PC-9 (cell line): ENCODE measurements around the gene MTHFD1L. TPM values are rescaled to one million over a fixed set of nuclear protein-coding genes. Genes with fewer than 3 reads are reported as not detected.

Experiments used
- BruUV-seq: library from RNA; stranded (reverse); fragments of 400-500 nt; replicated peaks from 2 replicates; lab custom pipeline; 2021; lab: Mats Ljungman, UMichigan
- CTCF ChIA-PET: fragments of 300-600 bp; sonication (Branson Sonifier 250); formaldehyde crosslinking; loops from one replicate; lab custom pipeline; 2022; ENCODE audit warnings: antibody characterized with exemption; lab: Charles Lee
- POLR2A ChIA-PET: fragments of 300-600 bp; sonication (Branson Sonifier 250); formaldehyde crosslinking; loops from one replicate; lab custom pipeline; 2022; ENCODE audit warnings: antibody characterized with exemption; ENCODE audit not compliant: unreplicated experiment; lab: Charles Lee
- DNase-seq, 2 experiments: peaks; one replicate each; pipeline versions ENCODE4 v3.0.0 to v3.0.0-alpha.2; 2015 to 2022; ENCODE audit warnings: mixed read lengths in 1 of 2
- H2AFZ ChIP-seq: fragments of 200-600 bp; sonication (generic); 2 replicates; pipeline ENCODE4 v1.8.1; 2017; ENCODE audit warnings: antibody characterized with exemption
- H3F3A ChIP-seq: fragments of 200-600 bp; sonication (generic); 2 replicates; pipeline ENCODE4 v1.8.1; 2017; ENCODE audit warnings: antibody characterized with exemption, mild to moderate bottlenecking, low read depth; ENCODE audit not compliant: insufficient read depth
- H3K27ac ChIP-seq: fragments of 200-600 bp; sonication (generic); 2 replicates; pipeline ENCODE4 v1.6.1; 2016; ENCODE audit warnings: mixed run types
- H3K27me3 ChIP-seq: fragments of 200-600 bp; sonication (generic); 2 replicates; pipeline ENCODE4 v1.6.1; 2016; ENCODE audit warnings: low read depth, mixed run types; ENCODE audit not compliant: insufficient read depth
- H3K36me3 ChIP-seq: fragments of 200-600 bp; sonication (generic); 2 replicates; pipeline ENCODE4 v1.6.1; 2016; ENCODE audit warnings: low read depth, mixed run types
- H3K4me1 ChIP-seq: fragments of 200-600 bp; sonication (generic); replicated peaks from 2 replicates; pipeline ENCODE4 v1.6.1; 2016; ENCODE audit warnings: mixed run types; ENCODE audit not compliant: insufficient read depth
- H3K4me2 ChIP-seq: fragments of 200-600 bp; sonication (generic); 2 replicates; pipeline ENCODE4 v1.6.1; 2017; ENCODE audit warnings: mixed run types
- H3K4me3 ChIP-seq: fragments of 200-600 bp; sonication (generic); 2 replicates; pipeline ENCODE4 v1.6.1; 2016; ENCODE audit warnings: mixed run types
- H3K79me2 ChIP-seq: fragments of 200-600 bp; sonication (generic); 2 replicates; pipeline ENCODE4 v1.6.1; 2017; ENCODE audit warnings: low read depth, mixed run types
- H3K9me2 ChIP-seq: fragments of 200-600 bp; sonication (generic); 2 replicates; pipeline ENCODE4 v1.8.1; 2017; ENCODE audit warnings: mild to moderate bottlenecking; ENCODE audit not compliant: insufficient read depth
- H3K9me3 ChIP-seq: fragments of 200-600 bp; sonication (generic); 2 replicates; pipeline ENCODE4 v1.8.1; 2016; ENCODE audit warnings: low read depth; ENCODE audit not compliant: insufficient read depth
- H4K20me1 ChIP-seq: fragments of 200-600 bp; sonication (generic); 2 replicates; pipeline ENCODE4 v1.8.1; 2017; ENCODE audit not compliant: insufficient read depth
- EZH2 ChIP-seq: fragments of 200-600 bp; sonication (generic); IDR thresholded peaks from 2 replicates; pipeline ENCODE4 v1.8.0; 2017; ENCODE audit warnings: antibody characterized with exemption, low read depth
- intact Hi-C: fragments of 100-400 bp; cut with micrococcal nuclease; formaldehyde crosslinking; loops from one replicate; pipeline ENCODE4 v1.10.0; 2022; ENCODE audit not compliant: unreplicated experiment
- total RNA-seq: library from RNA; stranded (reverse); gene quantifications from 2 replicates; pipeline ENCODE4 v1.2.3, GENCODE V29; 2021
- TF ChIP-seq, protein P1 (sequence below): fragments of 200-600 bp; sonication (generic); conservative IDR thresholded peaks from 2 replicates; pipeline ENCODE4 v1.6.1; 2017; ENCODE audit warnings: mixed run types, antibody characterized with exemption, mild to moderate bottlenecking, moderate library complexity

The MTHFD1L gene
- total RNA-seq, 1 experiment from 2014 or later, result 53.3 TPM

DNA sequence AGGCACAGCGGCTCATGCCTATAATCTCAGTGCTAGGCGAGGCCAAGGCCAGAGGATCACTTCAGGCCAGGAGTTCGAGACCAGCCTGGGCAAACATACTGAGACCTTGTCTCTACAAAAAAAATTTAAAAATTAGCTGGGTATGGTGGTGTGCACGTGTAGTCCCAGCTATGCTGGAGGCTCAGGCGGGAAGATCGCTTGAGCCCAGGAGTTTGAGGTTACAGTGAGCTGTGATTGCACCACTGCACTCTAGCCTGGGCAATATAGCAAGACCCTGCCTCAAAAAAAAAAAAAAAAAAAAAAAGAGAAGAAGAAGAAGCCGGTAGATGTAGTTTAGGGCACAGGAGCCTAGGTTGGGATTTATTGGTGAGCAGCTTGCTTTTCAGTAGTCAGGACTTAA is 20.7 kb downstream of the MTHFD1L start:
- ChIA-PET CTCF (no interaction called here), POLR2A (no interaction called here)
- intact Hi-C loops, result no loop called here

GRCh38 chr6:150887978-150888563 is 22.6 kb downstream of the MTHFD1L start:
- Histone ChIP-seq H3K27me3 (no peaks in the 10 kb centered on the region), H3K4me2 (no peak overlapping the region), H3F3A (peaks cover 17% of the 10 kb centered on the region; the same call in 1 of the 2 replicates), H3K4me1 (no peaks in the 10 kb centered on the region), H3K9me2 (no peaks in the 10 kb centered on the region), H4K20me1 (no peaks in the 10 kb centered on the region; the same call in 1 of the 2 replicates), H3K27ac (no peak overlapping the region), H2AFZ (no peak overlapping the region), H3K79me2 (no peaks in the 10 kb centered on the region), H3K4me3 (no peak overlapping the region), H3K36me3 (peaks cover 36% of the 10 kb centered on the region), H3K9me3 (no peaks in the 10 kb centered on the region)
- ChIA-PET CTCF (no interaction called here), POLR2A (interaction anchor here (0.6 kb wide), 1 partner anchor 127 kb away, joined by 4 read pairs; no protein-coding TSS in a partner anchor)
- intact Hi-C loops, result no loop called here
- BruUV-seq, result no TSS peak
- TF ChIP-seq, protein P1, sequence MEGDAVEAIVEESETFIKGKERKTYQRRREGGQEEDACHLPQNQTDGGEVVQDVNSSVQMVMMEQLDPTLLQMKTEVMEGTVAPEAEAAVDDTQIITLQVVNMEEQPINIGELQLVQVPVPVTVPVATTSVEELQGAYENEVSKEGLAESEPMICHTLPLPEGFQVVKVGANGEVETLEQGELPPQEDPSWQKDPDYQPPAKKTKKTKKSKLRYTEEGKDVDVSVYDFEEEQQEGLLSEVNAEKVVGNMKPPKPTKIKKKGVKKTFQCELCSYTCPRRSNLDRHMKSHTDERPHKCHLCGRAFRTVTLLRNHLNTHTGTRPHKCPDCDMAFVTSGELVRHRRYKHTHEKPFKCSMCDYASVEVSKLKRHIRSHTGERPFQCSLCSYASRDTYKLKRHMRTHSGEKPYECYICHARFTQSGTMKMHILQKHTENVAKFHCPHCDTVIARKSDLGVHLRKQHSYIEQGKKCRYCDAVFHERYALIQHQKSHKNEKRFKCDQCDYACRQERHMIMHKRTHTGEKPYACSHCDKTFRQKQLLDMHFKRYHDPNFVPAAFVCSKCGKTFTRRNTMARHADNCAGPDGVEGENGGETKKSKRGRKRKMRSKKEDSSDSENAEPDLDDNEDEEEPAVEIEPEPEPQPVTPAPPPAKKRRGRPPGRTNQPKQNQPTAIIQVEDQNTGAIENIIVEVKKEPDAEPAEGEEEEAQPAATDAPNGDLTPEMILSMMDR, result no peak
- TF ChIP-seq EZH2, result no peak
- no peak for DNase-seq

More for the DNA sequence above, 20.7 kb downstream of the MTHFD1L start:
- Histone ChIP-seq H3K4me3 (no peak overlapping the region), H3K36me3 (peaks cover 33% of the 10 kb centered on the region), H2AFZ (no peak overlapping the region), H3K9me2 (no peaks in the 10 kb centered on the region), H3K4me1 (peaks cover 17% of the 10 kb centered on the region), H3K27me3 (no peaks in the 10 kb centered on the region), H3K4me2 (no peak overlapping the region), H3F3A (peaks cover 29% of the 10 kb centered on the region; the same call in 1 of the 2 replicates), H3K79me2 (peaks cover 3% of the 10 kb centered on the region; the same call in 1 of the 2 replicates), H3K27ac (no peak overlapping the region), H3K9me3 (no peaks in the 10 kb centered on the region), H4K20me1 (peaks cover 17% of the 10 kb centered on the region)
- no TSS peak for BruUV-seq
- TF ChIP-seq EZH2, result no peak
- TF ChIP-seq, protein P1, result no peak
- DNase-seq, result no peak

DNA sequence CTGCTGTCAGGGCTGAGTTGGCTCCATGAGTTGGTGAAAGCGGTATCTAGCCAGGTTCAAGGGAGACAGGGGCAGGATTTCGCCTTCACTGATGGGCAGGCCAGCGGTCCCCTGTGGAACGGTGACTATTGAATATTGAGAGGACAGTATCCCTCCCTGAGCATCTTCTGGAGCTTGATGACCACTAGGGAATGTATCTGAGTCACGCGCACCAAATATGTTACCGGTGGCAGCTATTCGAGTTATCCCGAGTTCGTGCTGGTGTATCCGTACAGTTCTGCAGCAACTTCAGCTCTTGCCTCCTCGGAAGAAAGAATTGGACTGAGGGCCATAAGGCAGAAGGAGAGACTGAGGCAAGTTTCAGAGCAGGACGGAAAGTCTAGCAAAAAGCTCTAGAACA is 24.8 kb downstream of the MTHFD1L start:
- intact Hi-C loops, result loop anchor here (5.0 kb wide), 1 partner anchor 122 kb away; no protein-coding TSS in a partner anchor
- H3K9me3 ChIP-seq, result no peaks in the 10 kb centered on the region
- H3K27me3 ChIP-seq, result no peaks in the 10 kb centered on the region
- DNase-seq, result no peak
- ChIA-PET POLR2A (no interaction called here), CTCF (no interaction called here)
- H3K79me2 ChIP-seq, result peaks cover 2% of the 10 kb centered on the region
- peaks cover 14% of the 10 kb centered on the region for H3K4me1 ChIP-seq
- no peak overlapping the region for H3K27ac ChIP-seq
- peaks cover 34% of the 10 kb centered on the region; the same call in 1 of the 2 replicates for H3F3A ChIP-seq
- no TSS peak for BruUV-seq
- no peaks in the 10 kb centered on the region for H3K9me2 ChIP-seq
- TF ChIP-seq EZH2, result no peak
- TF ChIP-seq, protein P1, result no peak
- H4K20me1 ChIP-seq, result peaks cover 6% of the 10 kb centered on the region; the same call in 1 of the 2 replicates
- H3K4me3 ChIP-seq, result no peak overlapping the region
- H3K36me3 ChIP-seq, result peaks cover 22% of the 10 kb centered on the region
- H2AFZ ChIP-seq, result no peak overlapping the region
- H3K4me2 ChIP-seq, result no peak overlapping the region
